ENCODE data around the gene WNK4. TPM values are rescaled to one million over a fixed set of nuclear protein-coding genes. Genes with fewer than 3 reads are reported as not detected.

The WNK4 gene
- total and polyA plus RNA-seq, 9 of the 15 experiments (the other 6 are each of a cell fraction or from before 2014, with no cell fraction given) = 0.32 to 25.8 (median 4.5) TPM

GRCh38 chr17:42759982-42760651 lies 20.3 kb upstream of the WNK4 start:
- Histone ChIP-seq H2AFZ (ENCODE audit: low read depth, low read length) (no peak overlapping the region), H3K4me2 (ENCODE audit: insufficient read depth, low read length) (no peak overlapping the region), H3K4me3 (no peak overlapping the region), H3K4me1 (replicated peaks in 1 of 2; ENCODE audit: control insufficient read depth in 2 of 2, insufficient read depth in 2 of 2, low read length in 2 of 2) (peaks cover 6 to 18% of the 10 kb centered on the region in 2 experiments; a peak in 3 of 5 replicates), H3K36me3 (ENCODE audit: control insufficient read depth, insufficient read depth, low read length) (no peaks in the 10 kb centered on the region), H3K27ac (ENCODE audit: extremely low read depth, low read depth, low read length) (no peak overlapping the region), H3K9ac (ENCODE audit: insufficient read depth in 1 of 2, low read depth in 2 of 2, low read length in 2 of 2) (no peak overlapping the region; a peak in 1 of 4 replicates), H3K27me3 (ENCODE audit: control insufficient read depth in 2 of 2, insufficient read depth in 2 of 2, low read length in 2 of 2) (no peaks in the 10 kb centered on the region), H3K9me1 (ENCODE audit: control insufficient read depth, insufficient read depth, low read length) (no peaks in the 10 kb centered on the region), H4K20me1 (replicated peaks; ENCODE audit: control insufficient read depth, insufficient read depth, low read length) (no peaks in the 10 kb centered on the region), H3K79me2 (ENCODE audit: control insufficient read depth, insufficient read depth, low read length) (no peaks in the 10 kb centered on the region), H3K9me3 (replicated peaks; ENCODE audit: control insufficient read depth, insufficient read depth, low read depth, low read length) (no peaks in the 10 kb centered on the region)
- FAIRE-seq = peak; percentile 26
- BruUV-seq (replicated peaks) = no TSS peak
- ATAC-seq = no peak
- TF ChIP-seq XRCC5 (IDR thresholded peaks at IDR 0.05; ENCODE audit: low read depth, low read length) = no peak
- TF ChIP-seq NCOR1 (IDR thresholded peaks at IDR 0.05) = no peak
- no peak for TF ChIP-seq NKRF (IDR thresholded peaks at IDR 0.05; ENCODE audit: borderline replicate concordance)
- TF ChIP-seq KDM4B (IDR thresholded peaks at IDR 0.05; ENCODE audit: borderline replicate concordance in 2 of 2, low read depth in 1 of 2) = no peak
- TF ChIP-seq IRF9 (tag; IDR thresholded peaks at IDR 0.05) = no peak
- no peak for TF ChIP-seq E2F8 (IDR thresholded peaks at IDR 0.05; ENCODE audit: low read depth, partially characterized antibody)
- no peak for TF ChIP-seq EZH2 (IDR thresholded peaks at IDR 0.05; ENCODE audit: borderline replicate concordance, low read depth, low read length)
- ChIA-PET POLR2A (interaction anchor here (0.7 to 1.4 kb wide), 5 partner anchors 9 to 13 kb away, joined by 3 to 6 read pairs (median 5); partner anchors contain the start of gene VPS25), CTCF (ENCODE audit: low intra/inter-chr PET ratio) (no interaction called here)
- DNase-seq (ENCODE audit: extremely low read depth in 1 of 4, low spot score in 3 of 4) = peak in 1 of 4 experiments; percentile 5
- in situ Hi-C loops (cut with MboI) (no loop called here), intact Hi-C loops (cut with micrococcal nuclease) (loop anchor here (5.0 kb wide), 1 partner anchor 183 kb away; the partner anchor contains the start of gene PSMC3IP)
- 40% methylated on average over 10 of the region's 11 CpGs for WGBS (ENCODE audit: insufficient coverage, low coverage, missing lambda C conversion rate)

Measured in K562 (cell line).